Measurements from ENCODE around the gene ARHGAP12.
"Not testable (repeated sequence)": the region's sequence is repeated elsewhere in the genome, so short reads cannot be mapped to it uniquely, and the experiment has no call there.

Gene ARHGAP12

GRCh38 chr10:31816318-31816717 lies 112.3 kb downstream of the ARHGAP12 start:
- no peak for DNase-seq

GRCh38 chr10:31808258-31809218 lies 120.1 kb downstream of the ARHGAP12 start:
- no peak for DNase-seq

- DNase-seq, result no peak
Observed at GRCh38 chr10:31804352-31804810, 124.2 kb downstream of the ARHGAP12 start.

- no peak for DNase-seq
Observed at GRCh38 chr10:31803606-31804351, 124.9 kb downstream of the ARHGAP12 start.

GRCh38 chr10:31799181-31799580 lies 129.4 kb downstream of the ARHGAP12 start:
- no peak for DNase-seq

GRCh38 chr10:31792745-31793144 lies 135.9 kb downstream of the ARHGAP12 start:
- DNase-seq, result no peak

GRCh38 chr10:31789555-31789954 lies 139.1 kb downstream of the ARHGAP12 start:
- DNase-seq, result no peak

GRCh38 chr10:31782701-31783100 lies 145.9 kb downstream of the ARHGAP12 start:
- no peak for DNase-seq

- no peak for DNase-seq
Observed at GRCh38 chr10:31780717-31781116, 147.9 kb downstream of the ARHGAP12 start.

GRCh38 chr10:31778627-31779026 lies 150.0 kb downstream of the ARHGAP12 start:
- DNase-seq, result no peak

GRCh38 chr10:31776159-31776558 lies 152.5 kb downstream of the ARHGAP12 start:
- no peak for DNase-seq

GRCh38 chr10:31774928-31775650 lies 153.5 kb downstream of the ARHGAP12 start:
- DNase-seq, result no peak

- DNase-seq, result no peak
Observed at GRCh38 chr10:31774299-31774900, 154.2 kb downstream of the ARHGAP12 start.

GRCh38 chr10:31773749-31774298 lies 154.8 kb downstream of the ARHGAP12 start:
- no peak for DNase-seq

GRCh38 chr10:31771331-31771831 lies 157.2 kb downstream of the ARHGAP12 start:
- DNase-seq, result no peak

- no peak for DNase-seq
Observed at GRCh38 chr10:31770307-31770902, 158.2 kb downstream of the ARHGAP12 start.

- DNase-seq, result no peak
Observed at GRCh38 chr10:31769564-31769963, 159.1 kb downstream of the ARHGAP12 start.

- DNase-seq, result not testable (repeated sequence)
Observed at GRCh38 chr10:31768935-31769334, 159.7 kb downstream of the ARHGAP12 start.

GRCh38 chr10:31768467-31768866 lies 160.2 kb downstream of the ARHGAP12 start:
- DNase-seq, result no peak

GRCh38 chr10:31765541-31765940 lies 163.1 kb downstream of the ARHGAP12 start:
- no peak for DNase-seq

- no peak for DNase-seq
Observed at GRCh38 chr10:31762316-31762715, 166.3 kb downstream of the ARHGAP12 start.

- no peak for DNase-seq
Observed at GRCh38 chr10:31761156-31761555, 167.5 kb downstream of the ARHGAP12 start.

All from NCI-H187 treated with DMSO at 0.1 percent for 48 hours (cell line).